A549 (cell line): ENCODE data around the gene NRSN2. TPM values are rescaled to one million over a fixed set of nuclear protein-coding genes. Genes with fewer than 3 reads are reported as not detected.

Experiments used
- BCL3 ChIP-seq: fragments of >200 bp; sonication (Bioruptor Twin); formaldehyde crosslinking; IDR thresholded peaks from 3 replicates; pipeline ENCODE4 v1.6.1; 2016
- CBX2 ChIP-seq: fragments of 200-600 bp; sonication (generic); IDR thresholded peaks from 2 replicates; pipeline ENCODE4 v1.6.1; 2016; ENCODE audit warnings: low read depth, mild to moderate bottlenecking, borderline replicate concordance
- CHD2 ChIP-seq: fragments of 150-350 bp; IDR thresholded peaks from 2 replicates; pipeline ENCODE4 v1.6.1; 2014; ENCODE audit warnings: low read length; ENCODE audit not compliant: partially characterized antibody
- CHD4 ChIP-seq: fragments of 200-600 bp; sonication (generic); IDR thresholded peaks from 2 replicates; pipeline ENCODE4 v1.6.1; 2016; ENCODE audit warnings: antibody characterized with exemption, mild to moderate bottlenecking, borderline replicate concordance
- EHF ChIP-seq: fragments of 250-450 bp; sonication (Bioruptor Pico); IDR thresholded peaks from 2 replicates; pipeline ENCODE4 v1.5.0; 2020; ENCODE audit warnings: mild to moderate bottlenecking
- EHMT2 ChIP-seq: fragments of 200-600 bp; sonication (generic); IDR thresholded peaks from 2 replicates; pipeline ENCODE4 v1.6.1; 2016; ENCODE audit warnings: antibody characterized with exemption, low read depth, mild to moderate bottlenecking, moderate library complexity
- EP300 ChIP-seq, 2 experiments: fragments of >200 bp; sonication (Bioruptor Twin); formaldehyde crosslinking; IDR thresholded peaks; 2 replicates in 1 of 2; 3 replicates in 1 of 2; pipeline ENCODE4 v1.6.1; 2016 to 2017
- ESRRA ChIP-seq: fragments of 150-350 bp; IDR thresholded peaks from 2 replicates; pipeline ENCODE4 v1.6.1; 2014; ENCODE audit warnings: mild to moderate bottlenecking, low read length, borderline replicate concordance
- FOSB ChIP-seq: fragments of 250-450 bp; sonication (Bioruptor Pico); IDR thresholded peaks from 2 replicates; pipeline ENCODE4 v1.5.0; 2020; ENCODE audit warnings: mild to moderate bottlenecking, moderate library complexity
- FOSL2 ChIP-seq, 2 experiments: fragments of 450-650 bp in 1 of 2; fragments of >200 bp in 1 of 2; sonication (Bioruptor Twin) in 1 of 2; formaldehyde crosslinking; IDR thresholded peaks; 2 replicates each; pipeline versions ENCODE4 v1.5.0 to v1.6.1; 2016 to 2020; ENCODE audit warnings: mild to moderate bottlenecking in 1 of 2, moderate library complexity in 1 of 2
- FOXS1 ChIP-seq: fragments of 250-450 bp; sonication (Bioruptor Pico); IDR thresholded peaks from 2 replicates; pipeline ENCODE4 v1.5.0; 2020; ENCODE audit warnings: mild to moderate bottlenecking, moderate library complexity
- HDAC2 ChIP-seq: fragments of 200-600 bp; sonication (generic); IDR thresholded peaks from 2 replicates; pipeline ENCODE4 v1.6.1; 2016
- HES2 ChIP-seq: fragments of >200 bp; sonication (Bioruptor Twin); formaldehyde crosslinking; IDR thresholded peaks from 2 replicates; pipeline ENCODE4 v1.6.1; 2016
- HEYL ChIP-seq: fragments of 250-450 bp; sonication (Bioruptor Pico); IDR thresholded peaks from 2 replicates; pipeline ENCODE4 v1.8.0; 2021; ENCODE audit warnings: mild to moderate bottlenecking, moderate library complexity
- HOXB13 ChIP-seq: fragments of 250-450 bp; sonication (Bioruptor Pico); IDR thresholded peaks from 2 replicates; pipeline ENCODE4 v1.5.0; 2020; ENCODE audit warnings: low read depth, mild to moderate bottlenecking, moderate library complexity
- KDM1A ChIP-seq: fragments of 200-600 bp; sonication (generic); IDR thresholded peaks from 2 replicates; pipeline ENCODE4 v1.6.1; 2016; ENCODE audit warnings: low read depth, mild to moderate bottlenecking
- MAX ChIP-seq: IDR thresholded peaks from 2 replicates; pipeline ENCODE4 v1.6.1; 2012
- MAZ ChIP-seq: fragments of 150-350 bp; IDR thresholded peaks from 2 replicates; pipeline ENCODE4 v1.6.1; 2014; ENCODE audit warnings: antibody characterized with exemption, low read depth, low read length, borderline replicate concordance
- NFE2L2 ChIP-seq: fragments of 150-350 bp; conservative IDR thresholded peaks from 2 replicates; pipeline ENCODE4 v1.6.1; 2014; ENCODE audit warnings: low read length
- NPAS2 ChIP-seq: fragments of 250-450 bp; sonication (Bioruptor Pico); IDR thresholded peaks from 2 replicates; pipeline ENCODE4 v1.8.0; 2022; ENCODE audit warnings: mild to moderate bottlenecking, moderate library complexity, borderline replicate concordance
- PBX3 ChIP-seq: IDR thresholded peaks from 2 replicates; pipeline ENCODE4 v1.6.1; 2012
- PHF8 ChIP-seq: fragments of 200-600 bp; sonication (generic); IDR thresholded peaks from 2 replicates; pipeline ENCODE4 v1.6.1; 2016; ENCODE audit warnings: low read depth, mild to moderate bottlenecking, antibody characterized with exemption, moderate library complexity, borderline replicate concordance
- POLR2A ChIP-seq: IDR thresholded peaks from 2 replicates; pipeline ENCODE4 v1.6.1; 2012; ENCODE audit warnings: mild to moderate bottlenecking, low read length
- POLR2AphosphoS2 ChIP-seq: conservative IDR thresholded peaks from 2 replicates; pipeline ENCODE4 v1.6.1; 2012; ENCODE audit warnings: low read length, improper control_type of control experiment, inconsistent platforms
- RARB ChIP-seq: fragments of 250-450 bp; sonication (Bioruptor Pico); IDR thresholded peaks from 2 replicates; pipeline ENCODE4 v1.8.0; 2021; ENCODE audit warnings: mild to moderate bottlenecking, moderate library complexity
- RCOR1 ChIP-seq: fragments of 150-350 bp; IDR thresholded peaks from 2 replicates; pipeline ENCODE4 v1.6.1; 2014; ENCODE audit warnings: antibody characterized with exemption, low read length, low read depth
- REST ChIP-seq: fragments of 200-600 bp; sonication (generic); IDR thresholded peaks from 2 replicates; pipeline ENCODE4 v1.6.1; 2016; ENCODE audit warnings: antibody characterized with exemption, mild to moderate bottlenecking, moderate library complexity
- RFX5 ChIP-seq: fragments of 450-650 bp; IDR thresholded peaks from 2 replicates; pipeline ENCODE4 v1.7.1; 2014; ENCODE audit warnings: antibody characterized with exemption, mild to moderate bottlenecking, moderate library complexity
- RNF2 ChIP-seq: fragments of 200-600 bp; sonication (generic); IDR thresholded peaks from 2 replicates; pipeline ENCODE4 v1.6.1; 2016; ENCODE audit warnings: low read depth, mild to moderate bottlenecking, antibody characterized with exemption, moderate library complexity, borderline replicate concordance
- SMC3 ChIP-seq: fragments of >200 bp; sonication (Bioruptor Twin); formaldehyde crosslinking; IDR thresholded peaks from 3 replicates; pipeline ENCODE4 v1.6.1; 2018; ENCODE audit warnings: inconsistent platforms
- SREBF2 ChIP-seq: fragments of 450-650 bp; IDR thresholded peaks from 2 replicates; pipeline ENCODE4 v1.6.1; 2014; ENCODE audit warnings: mild to moderate bottlenecking, moderate library complexity
- TFCP2L1 ChIP-seq: fragments of 250-450 bp; sonication (Bioruptor Pico); IDR thresholded peaks from 2 replicates; pipeline ENCODE4 v1.5.0; 2021; ENCODE audit warnings: mild to moderate bottlenecking
- TP53 ChIP-seq: fragments of 250-450 bp; sonication (Bioruptor Pico); IDR thresholded peaks from 2 replicates; pipeline ENCODE4 v1.5.0; 2021; ENCODE audit warnings: mild to moderate bottlenecking, moderate library complexity
- USF2 ChIP-seq: fragments of 450-650 bp; IDR thresholded peaks from 2 replicates; pipeline ENCODE4 v1.6.1; 2014; ENCODE audit warnings: antibody characterized with exemption
- ZFP36 ChIP-seq: fragments of 450-650 bp; IDR thresholded peaks from 2 replicates; pipeline ENCODE4 v1.6.1; 2014; ENCODE audit warnings: borderline replicate concordance; ENCODE audit not compliant: partially characterized antibody
- ZNF302 ChIP-seq: fragments of 250-450 bp; sonication (Bioruptor Pico); IDR thresholded peaks from 2 replicates; pipeline ENCODE4 v1.9.0; 2021; ENCODE audit warnings: inconsistent platforms, mild to moderate bottlenecking, moderate library complexity
- polyA plus RNA-seq, 4 experiments: library from polyadenylated mRNA; depleted of rRNA in 3 of 4; stranded (reverse); fragments of >200 nt; fragmentation: RNase III in 1 of 4; extraction: RNeasy Plus Mini Kit Qiagen cat#74134 plus additional on column Dnase treatment in 1 of 4; gene quantifications; 2 replicates in 3 of 4; 3 replicates in 1 of 4; pipeline ENCODE4 v1.2.3, GENCODE V29; 2011 to 2017

NRSN2 gene
- polyA plus RNA-seq, 2 of the 4 experiments (the other 2 are of a cell fraction): 47.5 to 74.8 TPM

GRCh38 chr20:325045-325888, 21.6 kb upstream of the NRSN2 start, which contains the start of gene SOX12 (continued):
- TF ChIP-seq REST (peak; percentile 6; the same call in 1 of the 2 replicates), RCOR1 (no peak), CBX2 (no peak), NPAS2 (CRISPR knock-in tag) (no peak), EHF (no peak), POLR2AphosphoS2 (no peak), HOXB13 (0 out of 2 replicates have a peak, but pooled peaks have one; percentile 31), CHD2 (no peak), PBX3 (peak; percentile 46; the same call in 1 of the 2 replicates), RNF2 (no peak), PHF8 (peak; percentile 87; the same call in 1 of the 2 replicates), BCL3 (peak; percentile 61; the same call in 1 of the 3 replicates), FOSB (CRISPR knock-in tag) (no peak), SREBF2 (no peak), RFX5 (peak; percentile 100), NFE2L2 (no peak), HEYL (CRISPR knock-in tag) (no peak), ESRRA (no peak), USF2 (no peak), MAX (no peak; the same call in 1 of the 2 replicates), HDAC2 (no peak), MAZ (peak; percentile 55; the same call in 1 of the 2 replicates), TP53 (CRISPR knock-in tag) (no peak), HES2 (no peak), EP300 (IDR thresholded peaks at IDR 0.05) (0 out of 5 replicates have a peak, but pooled peaks of 1 of the 2 experiments have one; percentile 50), KDM1A (no peak), EHMT2 (no peak), ZNF302 (no peak), CHD4 (no peak), FOXS1 (no peak), SMC3 (peak; percentile 11; the same call in 1 of the 3 replicates), TFCP2L1 (CRISPR knock-in tag) (peak; percentile 72; the same call in 1 of the 2 replicates), POLR2A (peak; percentile 75), FOSL2 (IDR thresholded peaks at IDR 0.05) (no peak), FOSL2 (CRISPR knock-in tag; IDR thresholded peaks at IDR 0.05) (no peak), RARB (CRISPR knock-in tag) (no peak), ZFP36 (no peak)
